Uterus (tissue), 2 donors: ENCODE measurements around the gene ALG3.

Experiments
- CTCF ChIP-seq, 4 experiments: fragments of 200-600 bp in 2 of 4; fragments of 450-650 bp in 2 of 4; sonication (generic) in 2 of 4; IDR thresholded peaks; one replicate each; pipeline ENCODE4 v1.5.1; 2016 to 2019; ENCODE audit warnings: antibody characterized with exemption in 4 of 4, mild to moderate bottlenecking in 2 of 4, moderate library complexity in 1 of 4
- POLR2A ChIP-seq, 2 donors: fragments of 450-650 bp; IDR thresholded peaks; one replicate each; pipeline ENCODE4 v1.6.1; 2016; ENCODE audit warnings: antibody characterized with exemption in 2 of 2, mild to moderate bottlenecking in 1 of 2, moderate library complexity in 1 of 2

- TF ChIP-seq CTCF (IDR thresholded peaks at IDR 0.05) (no peak), POLR2A (IDR thresholded peaks at IDR 0.05) (no peak)
Observed at GRCh38 chr3:184262764-184263179, 14.0 kb upstream of the ALG3 start.
